ENCODE data around the gene TMEM164. TPM values are rescaled to one million over a fixed set of nuclear protein-coding genes. Genes with fewer than 3 reads are reported as not detected.

TMEM164 gene
- total RNA-seq, 1 donor from 2014 or later = 45.8 TPM

GRCh38 chrX:110037178-110037577, 34.3 kb downstream of the TMEM164 start:
- no peak for DNase-seq (ENCODE audit: low spot score)

- no peak for DNase-seq (ENCODE audit: low spot score)
These were observed 36.0 kb downstream of the TMEM164 start for GRCh38 chrX:110038900-110039299.

GRCh38 chrX:110041980-110042379, 39.1 kb downstream of the TMEM164 start:
- DNase-seq (ENCODE audit: low spot score) = no peak

- no peak for DNase-seq (ENCODE audit: low spot score)
These were observed 39.6 kb downstream of the TMEM164 start for GRCh38 chrX:110042496-110042895.

- DNase-seq (ENCODE audit: low spot score) = no peak
These were observed 40.6 kb downstream of the TMEM164 start for GRCh38 chrX:110043506-110043905.

GRCh38 chrX:110044346-110045249, 41.7 kb downstream of the TMEM164 start:
- no peak for DNase-seq (ENCODE audit: low spot score)

- DNase-seq (ENCODE audit: low spot score) = no peak
These were observed 42.5 kb downstream of the TMEM164 start for GRCh38 chrX:110045421-110045820.

GRCh38 chrX:110046001-110046400, 43.1 kb downstream of the TMEM164 start:
- no peak for DNase-seq (ENCODE audit: low spot score)

GRCh38 chrX:110046971-110047370, 44.1 kb downstream of the TMEM164 start:
- DNase-seq (ENCODE audit: low spot score) = no peak

GRCh38 chrX:110049096-110049495, 46.2 kb downstream of the TMEM164 start:
- DNase-seq (ENCODE audit: low spot score) = no peak

- no peak for DNase-seq (ENCODE audit: low spot score)
These were observed 47.5 kb downstream of the TMEM164 start for GRCh38 chrX:110050386-110050785.

GRCh38 chrX:110050901-110051300, 48.0 kb downstream of the TMEM164 start:
- DNase-seq (ENCODE audit: low spot score) = no peak

GRCh38 chrX:110051559-110051958, 48.6 kb downstream of the TMEM164 start:
- DNase-seq (ENCODE audit: low spot score) = no peak

GRCh38 chrX:110052303-110052702, 49.4 kb downstream of the TMEM164 start:
- DNase-seq (ENCODE audit: low spot score) = no peak

GRCh38 chrX:110053453-110053852, 50.5 kb downstream of the TMEM164 start:
- no peak for DNase-seq (ENCODE audit: low spot score)

GRCh38 chrX:110055616-110056015, 52.7 kb downstream of the TMEM164 start:
- DNase-seq (ENCODE audit: low spot score) = no peak

GRCh38 chrX:110056419-110056818, 53.5 kb downstream of the TMEM164 start:
- DNase-seq (ENCODE audit: low spot score) = no peak

GRCh38 chrX:110059410-110059809, 56.5 kb downstream of the TMEM164 start:
- no peak for DNase-seq (ENCODE audit: low spot score)

- no peak for DNase-seq (ENCODE audit: low spot score)
These were observed 57.4 kb downstream of the TMEM164 start for GRCh38 chrX:110060317-110060716.

- DNase-seq (ENCODE audit: low spot score) = no peak
These were observed 58.1 kb downstream of the TMEM164 start for GRCh38 chrX:110060846-110061537.

- DNase-seq (ENCODE audit: low spot score) = no peak
These were observed 60.0 kb downstream of the TMEM164 start for GRCh38 chrX:110062919-110063318.

GRCh38 chrX:110066488-110067225, 63.7 kb downstream of the TMEM164 start:
- DNase-seq (ENCODE audit: low spot score) = no peak
